A549 (cell line): ENCODE measurements around the gene TTC21B.

Experiments
- CBX2 ChIP-seq: fragments of 200-600 bp; sonication (generic); IDR thresholded peaks from 2 replicates; pipeline ENCODE4 v1.6.1; 2016; ENCODE audit warnings: low read depth, mild to moderate bottlenecking, borderline replicate concordance
- HOXB5 ChIP-seq: fragments of 250-450 bp; sonication (Bioruptor Pico); IDR thresholded peaks from 2 replicates; pipeline ENCODE4 v1.5.0; 2020; ENCODE audit warnings: mild to moderate bottlenecking, moderate library complexity
- MAFK ChIP-seq: fragments of 450-650 bp; IDR thresholded peaks from 2 replicates; pipeline ENCODE4 v1.6.1; 2014; ENCODE audit not compliant: partially characterized antibody
- MYC ChIP-seq: IDR thresholded peaks from 2 replicates; pipeline ENCODE4 v1.6.1; 2012; ENCODE audit warnings: mild to moderate bottlenecking, inconsistent platforms, low read length, improper control_type of control experiment, borderline replicate concordance
- POLR2AphosphoS2 ChIP-seq: conservative IDR thresholded peaks from 2 replicates; pipeline ENCODE4 v1.6.1; 2012; ENCODE audit warnings: low read length, improper control_type of control experiment, inconsistent platforms
- SREBF2 ChIP-seq: fragments of 450-650 bp; IDR thresholded peaks from 2 replicates; pipeline ENCODE4 v1.6.1; 2014; ENCODE audit warnings: mild to moderate bottlenecking, moderate library complexity
- TF ChIP-seq, protein P1 (sequence below): IDR thresholded peaks from 2 replicates; pipeline ENCODE4 v1.6.1; 2012
- TF ChIP-seq, protein P2 (sequence below): fragments of >200 bp; sonication (Bioruptor Twin); formaldehyde crosslinking; IDR thresholded peaks from 3 replicates; pipeline ENCODE4 v1.5.1; 2016
- TF ChIP-seq, protein P3 (sequence below): fragments of 200-600 bp; sonication (generic); IDR thresholded peaks from 2 replicates; pipeline ENCODE4 v1.6.1; 2016; ENCODE audit warnings: antibody characterized with exemption, mild to moderate bottlenecking, moderate library complexity

DNA sequence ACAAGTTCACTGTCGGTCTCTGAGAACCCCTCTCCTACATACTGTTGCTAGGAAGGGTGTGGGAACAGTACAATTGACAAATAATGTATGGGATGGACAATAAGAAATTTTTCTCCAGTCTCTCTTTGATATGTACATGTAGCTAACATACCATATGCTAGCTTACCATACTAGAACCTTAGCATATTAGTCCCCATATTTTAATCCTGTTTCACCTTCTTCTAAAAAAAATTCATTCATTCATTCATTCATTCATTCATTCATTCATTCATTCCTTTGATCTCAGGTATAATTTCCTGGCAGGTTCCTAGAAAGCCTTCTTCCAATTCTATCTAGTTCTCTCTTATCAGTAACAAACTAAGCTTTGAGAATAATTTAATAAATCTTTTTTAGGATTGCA is 62.2 kb downstream of the TTC21B start:
- TF ChIP-seq, protein P1, sequence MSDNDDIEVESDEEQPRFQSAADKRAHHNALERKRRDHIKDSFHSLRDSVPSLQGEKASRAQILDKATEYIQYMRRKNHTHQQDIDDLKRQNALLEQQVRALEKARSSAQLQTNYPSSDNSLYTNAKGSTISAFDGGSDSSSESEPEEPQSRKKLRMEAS: no peak
- no peak for TF ChIP-seq SREBF2
- TF ChIP-seq HOXB5: no peak
- TF ChIP-seq MYC: no peak
- TF ChIP-seq POLR2AphosphoS2: no peak
- TF ChIP-seq, protein P2, sequence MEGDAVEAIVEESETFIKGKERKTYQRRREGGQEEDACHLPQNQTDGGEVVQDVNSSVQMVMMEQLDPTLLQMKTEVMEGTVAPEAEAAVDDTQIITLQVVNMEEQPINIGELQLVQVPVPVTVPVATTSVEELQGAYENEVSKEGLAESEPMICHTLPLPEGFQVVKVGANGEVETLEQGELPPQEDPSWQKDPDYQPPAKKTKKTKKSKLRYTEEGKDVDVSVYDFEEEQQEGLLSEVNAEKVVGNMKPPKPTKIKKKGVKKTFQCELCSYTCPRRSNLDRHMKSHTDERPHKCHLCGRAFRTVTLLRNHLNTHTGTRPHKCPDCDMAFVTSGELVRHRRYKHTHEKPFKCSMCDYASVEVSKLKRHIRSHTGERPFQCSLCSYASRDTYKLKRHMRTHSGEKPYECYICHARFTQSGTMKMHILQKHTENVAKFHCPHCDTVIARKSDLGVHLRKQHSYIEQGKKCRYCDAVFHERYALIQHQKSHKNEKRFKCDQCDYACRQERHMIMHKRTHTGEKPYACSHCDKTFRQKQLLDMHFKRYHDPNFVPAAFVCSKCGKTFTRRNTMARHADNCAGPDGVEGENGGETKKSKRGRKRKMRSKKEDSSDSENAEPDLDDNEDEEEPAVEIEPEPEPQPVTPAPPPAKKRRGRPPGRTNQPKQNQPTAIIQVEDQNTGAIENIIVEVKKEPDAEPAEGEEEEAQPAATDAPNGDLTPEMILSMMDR: no peak
- TF ChIP-seq, protein P3, sequence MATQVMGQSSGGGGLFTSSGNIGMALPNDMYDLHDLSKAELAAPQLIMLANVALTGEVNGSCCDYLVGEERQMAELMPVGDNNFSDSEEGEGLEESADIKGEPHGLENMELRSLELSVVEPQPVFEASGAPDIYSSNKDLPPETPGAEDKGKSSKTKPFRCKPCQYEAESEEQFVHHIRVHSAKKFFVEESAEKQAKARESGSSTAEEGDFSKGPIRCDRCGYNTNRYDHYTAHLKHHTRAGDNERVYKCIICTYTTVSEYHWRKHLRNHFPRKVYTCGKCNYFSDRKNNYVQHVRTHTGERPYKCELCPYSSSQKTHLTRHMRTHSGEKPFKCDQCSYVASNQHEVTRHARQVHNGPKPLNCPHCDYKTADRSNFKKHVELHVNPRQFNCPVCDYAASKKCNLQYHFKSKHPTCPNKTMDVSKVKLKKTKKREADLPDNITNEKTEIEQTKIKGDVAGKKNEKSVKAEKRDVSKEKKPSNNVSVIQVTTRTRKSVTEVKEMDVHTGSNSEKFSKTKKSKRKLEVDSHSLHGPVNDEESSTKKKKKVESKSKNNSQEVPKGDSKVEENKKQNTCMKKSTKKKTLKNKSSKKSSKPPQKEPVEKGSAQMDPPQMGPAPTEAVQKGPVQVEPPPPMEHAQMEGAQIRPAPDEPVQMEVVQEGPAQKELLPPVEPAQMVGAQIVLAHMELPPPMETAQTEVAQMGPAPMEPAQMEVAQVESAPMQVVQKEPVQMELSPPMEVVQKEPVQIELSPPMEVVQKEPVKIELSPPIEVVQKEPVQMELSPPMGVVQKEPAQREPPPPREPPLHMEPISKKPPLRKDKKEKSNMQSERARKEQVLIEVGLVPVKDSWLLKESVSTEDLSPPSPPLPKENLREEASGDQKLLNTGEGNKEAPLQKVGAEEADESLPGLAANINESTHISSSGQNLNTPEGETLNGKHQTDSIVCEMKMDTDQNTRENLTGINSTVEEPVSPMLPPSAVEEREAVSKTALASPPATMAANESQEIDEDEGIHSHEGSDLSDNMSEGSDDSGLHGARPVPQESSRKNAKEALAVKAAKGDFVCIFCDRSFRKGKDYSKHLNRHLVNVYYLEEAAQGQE: no peak
- no peak for TF ChIP-seq MAFK
- TF ChIP-seq CBX2: no peak
